ENCODE measurements around the gene CLDN16. TPM values are rescaled to one million over a fixed set of nuclear protein-coding genes. Genes with fewer than 3 reads are reported as not detected.

Gene CLDN16
- total and polyA plus RNA-seq, 9 of the 15 experiments (the other 6 are each of a cell fraction or from before 2014, with no cell fraction given) = 0.04 to 0.11 (median 0.04) TPM; not detected in 6

- TF ChIP-seq AFF4 (CRISPR knock-in tag; IDR thresholded peaks at IDR 0.05) (no peak), RBM15 (IDR thresholded peaks at IDR 0.05; ENCODE audit: insufficient read depth, low read length) (no peak), CTCFL (IDR thresholded peaks at IDR 0.05; ENCODE audit: borderline replicate concordance, insufficient read depth, low read depth, low read length, poor library complexity, severe bottlenecking) (no peak), PHF8 (IDR thresholded peaks at IDR 0.05; ENCODE audit: borderline replicate concordance, low read length) (no peak), ZNF311 (CRISPR knock-in tag; IDR thresholded peaks at IDR 0.05) (no peak), ZNF507 (tag; conservative IDR thresholded peaks at IDR 0.05) (no peak), GTF2B (IDR thresholded peaks at IDR 0.05; ENCODE audit: extremely low read depth, insufficient read length) (no peak), TCF15 (CRISPR knock-in tag; IDR thresholded peaks at IDR 0.05) (no peak), SIN3B (IDR thresholded peaks at IDR 0.05; ENCODE audit: low read depth) (no peak), ZNF655 (CRISPR knock-in tag; IDR thresholded peaks at IDR 0.05) (no peak)
Observed at GRCh38 chr3:190404715-190405114, 16.8 kb downstream of the CLDN16 start (continued).
